HFF-Myc (cell line): ENCODE measurements around the gene DNAJC5.

Experiments used
- DNase-seq: peaks from one replicate; pipeline ENCODE4 v3.0.0-alpha.2; 2011; ENCODE audit warnings: low read depth; ENCODE audit errors: extremely low read depth
- H3K4me3 ChIP-seq: replicated peaks from 2 replicates; pipeline ENCODE4 v1.5.1; 2011; ENCODE audit warnings: low read depth, mild to moderate bottlenecking, control low read depth, low read length
- CTCF ChIP-seq: IDR thresholded peaks from 2 replicates; pipeline ENCODE4 v1.5.1; 2012; ENCODE audit warnings: mild to moderate bottlenecking, low read depth, low read length, control low read depth; ENCODE audit errors: missing control alignments

The DNAJC5 gene

GRCh38 chr20:63953764-63954429, 59.0 kb downstream of the DNAJC5 start:
- H3K4me3 ChIP-seq, result peak overlapping the region; percentile 95
- no peak for TF ChIP-seq CTCF
- no peak for DNase-seq

- H3K4me3 ChIP-seq, result peak overlapping the region; percentile 95
- TF ChIP-seq CTCF, result peak; percentile 43
- no peak for DNase-seq
Measured at GRCh38 chr20:63955281-63955826, 60.4 kb downstream of the DNAJC5 start.

GRCh38 chr20:63955827-63956663, 61.1 kb downstream of the DNAJC5 start, which contains the start of gene UCKL1:
TSS of gene UCKL1 (minus strand) at chr20:63956416. CDS start at chr20:63956372, 44 bp downstream.
- no peak for TF ChIP-seq CTCF
- peak within 1 kb of the TSS; percentile 95 for H3K4me3 ChIP-seq
- peak; percentile 51 for DNase-seq

- no peak for TF ChIP-seq CTCF
- H3K4me3 ChIP-seq, result peak overlapping the region; percentile 95
- no peak for DNase-seq
Measured at GRCh38 chr20:63956664-63957003, 61.7 kb downstream of the DNAJC5 start.

- TF ChIP-seq CTCF, result no peak
- DNase-seq, result peak; percentile 39
- H3K4me3 ChIP-seq, result peak overlapping the region; percentile 95
Measured at GRCh38 chr20:63957004-63957689, 62.2 kb downstream of the DNAJC5 start.

- TF ChIP-seq CTCF, result no peak
- no peak for DNase-seq
- H3K4me3 ChIP-seq, result peak overlapping the region; percentile 95
Measured at GRCh38 chr20:63957690-63958441, 62.9 kb downstream of the DNAJC5 start.
